H1 (cell line): ENCODE results near the gene CRIP1.
A peak's percentile ranks its signal among the peaks of the same experiment; 100 is the strongest.

Experiments
- CBX8 ChIP-seq: fragments of 300-800, 300-1000 bp; sonication (generic); IDR thresholded peaks from 2 replicates; pipeline ENCODE4 v1.7.1; 2016; ENCODE audit warnings: low read depth, low read length, borderline replicate concordance
- CREB1 ChIP-seq: IDR thresholded peaks from 2 replicates; pipeline ENCODE4 v1.6.1; 2012; ENCODE audit warnings: inconsistent platforms
- CTCF ChIP-seq, 3 experiments: IDR thresholded peaks; 1 replicate in 2 of 3; 2 replicates in 1 of 3; pipeline versions ENCODE4 v1.5.1 to v1.6.1; 2011; ENCODE audit warnings: low read length in 3 of 3, mild to moderate bottlenecking in 3 of 3, inconsistent platforms in 2 of 3, low read depth in 1 of 3, moderate library complexity in 1 of 3; ENCODE audit not compliant: insufficient read depth in 1 of 3; ENCODE audit errors: control extremely low read depth in 1 of 3
- EGR1 ChIP-seq: IDR thresholded peaks from 2 replicates; pipeline ENCODE4 v1.6.1; 2011; ENCODE audit warnings: low read depth, low read length, borderline replicate concordance
- EP300 ChIP-seq, 2 experiments: IDR thresholded peaks; 1 replicate in 1 of 2; 2 replicates in 1 of 2; pipeline ENCODE4 v1.6.1; 2011 to 2012; ENCODE audit warnings: low read depth in 2 of 2, low read length in 2 of 2, mild to moderate bottlenecking in 2 of 2, borderline replicate concordance in 1 of 2, inconsistent platforms in 1 of 2, moderate library complexity in 1 of 2
- EZH2 ChIP-seq: fragments of 200-600 bp; sonication (generic); IDR thresholded peaks from 2 replicates; pipeline ENCODE4 v1.7.1; 2012; ENCODE audit warnings: low read depth, mild to moderate bottlenecking, moderate library complexity, low read length, inconsistent platforms; ENCODE audit not compliant: severe bottlenecking
- HDAC2 ChIP-seq, 2 experiments: fragments of 300-600 bp in 1 of 2; sonication (generic) in 1 of 2; IDR thresholded peaks; 2 replicates each; pipeline ENCODE4 v1.6.1; 2011 to 2012; ENCODE audit warnings: low read depth in 2 of 2, low read length in 2 of 2, mild to moderate bottlenecking in 2 of 2, moderate library complexity in 2 of 2, borderline replicate concordance in 1 of 2, inconsistent platforms in 1 of 2
- POLR2A ChIP-seq, 2 experiments: IDR thresholded peaks; 1 replicate in 1 of 2; 2 replicates in 1 of 2; pipeline ENCODE4 v1.6.1; 2011; ENCODE audit warnings: low read depth in 2 of 2, low read length in 2 of 2, mild to moderate bottlenecking in 2 of 2; ENCODE audit errors: control extremely low read depth in 1 of 2
- SP1 ChIP-seq: IDR thresholded peaks from 2 replicates; pipeline ENCODE4 v1.6.1; 2011; ENCODE audit warnings: low read depth, low read length
- TAF1 ChIP-seq: IDR thresholded peaks from 2 replicates; pipeline ENCODE4 v1.6.1; 2011; ENCODE audit warnings: mild to moderate bottlenecking, low read depth, low read length
- TAF7 ChIP-seq: optimal IDR thresholded peaks from 2 replicates; pipeline ENCODE3; 2011; ENCODE audit warnings: low read depth, mild to moderate bottlenecking, inconsistent platforms, low read length, moderate library complexity, borderline replicate concordance
- TCF12 ChIP-seq: IDR thresholded peaks from 2 replicates; pipeline ENCODE4 v1.6.1; 2011; ENCODE audit warnings: low read depth, mild to moderate bottlenecking, low read length
- TF ChIP-seq, protein P1 (sequence below): IDR thresholded peaks from 2 replicates; pipeline ENCODE4 v1.6.1; 2011; ENCODE audit warnings: low read depth, mild to moderate bottlenecking, low read length; ENCODE audit not compliant: insufficient read depth
- TF ChIP-seq, protein P2 (sequence below): IDR thresholded peaks from 2 replicates; pipeline ENCODE4 v1.6.1; 2012; ENCODE audit warnings: inconsistent platforms

GRCh38 chr14:105471297-105471821 lies 15.3 kb upstream of the CRIP1 start:
- TF ChIP-seq CTCF (IDR thresholded peaks at IDR 0.05; ENCODE audit: control extremely low read depth in 1 of 3, insufficient read depth in 1 of 3, low read depth in 1 of 3, low read length in 3 of 3) (peak in 2 of 3 experiments; percentile 47 to 51; a peak in 3 of 4 replicates), TAF7 (no peak), CREB1 (no peak), TAF1 (no peak), EGR1 (no peak), POLR2A (IDR thresholded peaks at IDR 0.05; ENCODE audit: control extremely low read depth in 1 of 2, low read depth in 2 of 2, low read length in 2 of 2) (no peak), HDAC2 (IDR thresholded peaks at IDR 0.05; ENCODE audit: borderline replicate concordance in 1 of 2, low read depth in 2 of 2, low read length in 2 of 2) (no peak), CBX8 (no peak), EP300 (IDR thresholded peaks at IDR 0.05; ENCODE audit: borderline replicate concordance in 1 of 2, low read depth in 2 of 2, low read length in 2 of 2) (no peak), EZH2 (no peak), SP1 (no peak), TCF12 (no peak)
- TF ChIP-seq, protein P1, sequence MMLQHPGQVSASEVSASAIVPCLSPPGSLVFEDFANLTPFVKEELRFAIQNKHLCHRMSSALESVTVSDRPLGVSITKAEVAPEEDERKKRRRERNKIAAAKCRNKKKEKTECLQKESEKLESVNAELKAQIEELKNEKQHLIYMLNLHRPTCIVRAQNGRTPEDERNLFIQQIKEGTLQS = no peak
- TF ChIP-seq, protein P2, sequence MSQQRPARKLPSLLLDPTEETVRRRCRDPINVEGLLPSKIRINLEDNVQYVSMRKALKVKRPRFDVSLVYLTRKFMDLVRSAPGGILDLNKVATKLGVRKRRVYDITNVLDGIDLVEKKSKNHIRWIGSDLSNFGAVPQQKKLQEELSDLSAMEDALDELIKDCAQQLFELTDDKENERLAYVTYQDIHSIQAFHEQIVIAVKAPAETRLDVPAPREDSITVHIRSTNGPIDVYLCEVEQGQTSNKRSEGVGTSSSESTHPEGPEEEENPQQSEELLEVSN = no peak
